GM23338 (cell line): ENCODE data around the gene VSIG10L. TPM values are rescaled to one million over a fixed set of nuclear protein-coding genes. Genes with fewer than 3 reads are reported as not detected.
A peak's percentile ranks its signal among the peaks of the same experiment; 100 is the strongest.

ENCODE experiments used
- ATAC-seq: fragments of 200-7000 bp; cut with Tn5 transposase; 3 replicates; pipeline ENCODE4 v1.9.1; 2020
- DNase-seq: peaks from one replicate; pipeline ENCODE4 v3.0.0-alpha.2; 2015; ENCODE audit warnings: low spot score
- H2AFZ ChIP-seq: fragments of 200-600 bp; sonication (generic); 2 replicates; pipeline ENCODE4 v1.8.0; 2016; ENCODE audit warnings: antibody characterized with exemption, mild to moderate bottlenecking, moderate library complexity
- H3F3A ChIP-seq: fragments of 200-600 bp; sonication (generic); replicated peaks from 2 replicates; pipeline ENCODE4 v1.8.0; 2017; ENCODE audit warnings: antibody characterized with exemption, mixed run types, low read depth
- H3K27ac ChIP-seq: fragments of 200-600 bp; sonication (generic); 2 replicates; pipeline ENCODE4 v1.6.1; 2016; ENCODE audit warnings: low read depth
- H3K27me3 ChIP-seq: fragments of 200-600 bp; sonication (generic); 2 replicates; pipeline ENCODE4 v1.8.0; 2016; ENCODE audit warnings: mild to moderate bottlenecking, mixed run types, moderate library complexity; ENCODE audit not compliant: insufficient read depth
- H3K36me3 ChIP-seq: fragments of 200-600 bp; sonication (generic); 2 replicates; pipeline ENCODE4 v1.8.0; 2016; ENCODE audit warnings: mild to moderate bottlenecking; ENCODE audit not compliant: insufficient read depth
- H3K4me1 ChIP-seq: fragments of 200-600 bp; sonication (generic); 2 replicates; pipeline ENCODE4 v1.8.0; 2016; ENCODE audit warnings: mild to moderate bottlenecking, moderate library complexity; ENCODE audit not compliant: insufficient read depth
- H3K4me2 ChIP-seq: fragments of 200-600 bp; sonication (generic); 2 replicates; pipeline ENCODE4 v1.7.1; 2017; ENCODE audit warnings: mixed run types
- H3K4me3 ChIP-seq: fragments of 200-600 bp; sonication (generic); 2 replicates; pipeline ENCODE4 v1.6.1; 2016; ENCODE audit warnings: mixed run types
- H3K79me2 ChIP-seq: fragments of 200-600 bp; sonication (generic); replicated peaks from 2 replicates; pipeline ENCODE4 v1.8.0; 2017; ENCODE audit warnings: mild to moderate bottlenecking; ENCODE audit not compliant: insufficient read depth
- H3K9me2 ChIP-seq: fragments of 200-600 bp; sonication (generic); 2 replicates; pipeline ENCODE4 v1.8.0; 2017; ENCODE audit not compliant: insufficient read depth
- H4K20me1 ChIP-seq: fragments of 200-600 bp; sonication (generic); replicated peaks from 2 replicates; pipeline ENCODE4 v1.8.0; 2017; ENCODE audit warnings: mild to moderate bottlenecking; ENCODE audit not compliant: insufficient read depth
- H3K27ac Mint-ChIP-seq: 2 replicates; pipeline ENCODE4 v1.8.0; 2020; ENCODE audit warnings: inconsistent platforms, mild to moderate bottlenecking, moderate library complexity, mixed read lengths
- H3K27me3 Mint-ChIP-seq: 3 replicates; pipeline ENCODE4 v1.8.0; 2022; ENCODE audit warnings: low read depth, mild to moderate bottlenecking, moderate library complexity, mixed read lengths, inconsistent platforms; ENCODE audit not compliant: insufficient read depth, poor library complexity
- H3K36me3 Mint-ChIP-seq: 3 replicates; pipeline ENCODE4 v1.8.0; 2021; ENCODE audit warnings: low read depth, mild to moderate bottlenecking, inconsistent platforms, moderate library complexity, mixed read lengths
- H3K4me1 Mint-ChIP-seq: 3 replicates; pipeline ENCODE4 v1.8.0; 2020; ENCODE audit warnings: mild to moderate bottlenecking, inconsistent platforms, mixed read lengths
- H3K4me3 Mint-ChIP-seq: 3 replicates; pipeline ENCODE4 v1.8.0; 2021; ENCODE audit warnings: moderate library complexity, mild to moderate bottlenecking, inconsistent platforms, mixed read lengths
- H3K9me3 Mint-ChIP-seq: 3 replicates; pipeline ENCODE4 v1.8.0; 2020; ENCODE audit warnings: moderate library complexity, mild to moderate bottlenecking, inconsistent platforms, mixed read lengths
- CREB1 ChIP-seq: fragments of 250-450 bp; sonication (Bioruptor Pico); IDR thresholded peaks from 2 replicates; pipeline ENCODE4 v1.5.0; 2020; ENCODE audit warnings: low read depth, mild to moderate bottlenecking, moderate library complexity
- CTCF ChIP-seq, 2 experiments: fragments of 200-600 bp in 1 of 2; sonication (generic) in 1 of 2; conservative IDR thresholded peaks; 2 replicates each; pipeline versions ENCODE4 v1.5.1 to v1.6.1; 2016 to 2017; ENCODE audit warnings: antibody characterized with exemption in 2 of 2, low read depth in 2 of 2, mild to moderate bottlenecking in 2 of 2, moderate library complexity in 1 of 2
- ETS1 ChIP-seq: IDR thresholded peaks from 2 replicates; pipeline ENCODE4 v1.6.1; 2016; ENCODE audit warnings: antibody characterized with exemption
- EZH2 ChIP-seq: fragments of 200-600 bp; sonication (generic); IDR thresholded peaks from one replicate; pipeline ENCODE4 v1.8.0; 2017; ENCODE audit warnings: antibody characterized with exemption, mild to moderate bottlenecking, low read depth; ENCODE audit not compliant: unreplicated experiment
- JUNB ChIP-seq: IDR thresholded peaks from one replicate; pipeline ENCODE4 v1.6.1; 2016; ENCODE audit warnings: antibody characterized with exemption; ENCODE audit not compliant: unreplicated experiment
- NANOG ChIP-seq: IDR thresholded peaks from 2 replicates; pipeline ENCODE4 v1.6.1; 2016; ENCODE audit warnings: antibody characterized with exemption, borderline replicate concordance
- POLR2AphosphoS5 ChIP-seq: IDR thresholded peaks from 2 replicates; pipeline ENCODE4 v1.6.1; 2016; ENCODE audit warnings: antibody characterized with exemption, low read depth
- STAT1 ChIP-seq: IDR thresholded peaks from one replicate; pipeline ENCODE4 v1.6.1; 2016; ENCODE audit warnings: antibody characterized with exemption; ENCODE audit not compliant: unreplicated experiment
- ZNF114 ChIP-seq: fragments of 250-450 bp; sonication (Bioruptor Pico); IDR thresholded peaks from 2 replicates; pipeline ENCODE4 v1.5.0; 2020; ENCODE audit warnings: mild to moderate bottlenecking, moderate library complexity
- ZNF462 ChIP-seq: fragments of 250-450 bp; sonication (Bioruptor Pico); IDR thresholded peaks from 2 replicates; pipeline ENCODE4 v1.5.0; 2020; ENCODE audit warnings: mild to moderate bottlenecking, moderate library complexity
- polyA plus RNA-seq: library from polyadenylated mRNA; unstranded; fragments of >200 nt; fragmentation: Nextera tagmentation; extraction: Ambion mirVana; gene quantifications from 2 replicates; pipeline ENCODE4 v1.2.1, GENCODE V29; 2016
- total RNA-seq: library from RNA; depleted of rRNA; stranded (reverse); fragments of >200 nt; shearing (Covaris generic); gene quantifications from 2 replicates; pipeline ENCODE4 v1.2.3, GENCODE V29; 2014

VSIG10L gene
- total and polyA plus RNA-seq, 2 experiments from 2014 or later = 9.6 to 10.4 TPM

GRCh38 chr19:51341066-51341465, 873 bp downstream of the VSIG10L start (continued):
- TF ChIP-seq ZNF114 (CRISPR knock-in tag) (no peak), EZH2 (no peak), POLR2AphosphoS5 (no peak), CTCF (conservative IDR thresholded peaks at IDR 0.05; ENCODE audit: low read depth in 2 of 2) (no peak)

- ATAC-seq (peak; percentile 77), DNase-seq (peak; percentile 99)
- no peaks in the 10 kb centered on the region for H3K36me3 ChIP-seq
- no peaks in the 10 kb centered on the region for H3K9me3 Mint-ChIP-seq
- H3F3A ChIP-seq = no peaks in the 10 kb centered on the region
- peaks cover 28% of the 10 kb centered on the region for H3K4me1 Mint-ChIP-seq
- H3K9me2 ChIP-seq = no peaks in the 10 kb centered on the region
- H3K27me3 ChIP-seq = peaks cover 16% of the 10 kb centered on the region
- peaks cover 24% of the 10 kb centered on the region for H3K4me1 ChIP-seq
- peak overlapping the region; percentile 88 for H3K4me2 ChIP-seq
- H3K79me2 ChIP-seq = no peaks in the 10 kb centered on the region
- peak overlapping the region; percentile 77 for H2AFZ ChIP-seq
- H3K27me3 Mint-ChIP-seq = peaks cover 24% of the 10 kb centered on the region
- peak overlapping the region; percentile 96 for H3K27ac Mint-ChIP-seq
- H3K4me3 Mint-ChIP-seq = peak overlapping the region; percentile 88
- peak overlapping the region; percentile 71 for H3K27ac ChIP-seq
- peaks cover 7% of the 10 kb centered on the region for H3K36me3 Mint-ChIP-seq
- H4K20me1 ChIP-seq = no peaks in the 10 kb centered on the region
- peak overlapping the region; percentile 62 for H3K4me3 ChIP-seq
- TF ChIP-seq JUNB = no peak
- no peak for TF ChIP-seq STAT1
- no peak for TF ChIP-seq NANOG
- TF ChIP-seq EZH2 = no peak
- TF ChIP-seq ZNF462 (CRISPR knock-in tag) = no peak
- peak; percentile 41; the same call in 1 of the 2 replicates for TF ChIP-seq CREB1 (CRISPR knock-in tag)
- peak; percentile 74 for TF ChIP-seq POLR2AphosphoS5
- peak; percentile 19; the same call in 1 of the 2 replicates for TF ChIP-seq ETS1
These were observed 2.0 kb downstream of the VSIG10L start for GRCh38 chr19:51339687-51340656.
